ENCODE measurements around the gene BOK.

DNA sequence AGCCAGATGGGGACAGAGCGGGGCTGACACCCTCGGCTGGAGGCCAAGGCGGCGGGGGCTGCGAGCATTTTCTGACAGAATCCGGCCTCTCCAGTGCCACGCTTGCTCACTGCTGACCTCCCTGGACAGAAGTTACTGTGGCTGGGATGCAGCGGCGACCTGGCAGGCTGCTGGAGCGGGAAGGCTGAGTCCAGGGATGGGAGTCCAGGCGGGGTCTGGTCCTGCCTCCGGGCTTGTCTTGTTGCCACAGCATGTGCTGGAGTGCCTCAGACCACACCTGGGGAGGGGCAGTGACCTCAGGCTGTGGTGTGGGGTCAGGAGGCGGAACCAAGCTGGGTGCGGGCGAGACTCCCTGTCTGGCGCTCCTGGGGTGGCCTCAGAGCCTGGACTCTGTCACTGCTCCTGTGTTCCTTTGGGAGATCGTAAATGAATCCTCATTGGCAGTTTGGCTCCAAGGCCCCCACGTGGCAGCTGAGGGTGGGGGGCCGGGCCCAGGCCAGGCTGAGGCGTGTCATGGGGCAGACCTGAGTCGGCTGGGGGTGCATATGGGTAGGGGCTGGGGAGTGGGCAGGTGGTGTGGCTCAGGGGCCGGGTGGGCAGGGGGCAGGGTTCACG lies 5.5 kb downstream of the BOK start:
- TF ChIP-seq EZH2 (IDR thresholded peaks at IDR 0.05; ENCODE audit: borderline replicate concordance, insufficient read depth, low read length, poor library complexity, severe bottlenecking) (no peak), RAD21 (conservative IDR thresholded peaks at IDR 0.05) (no peak)
- TF ChIP-seq, protein P1, sequence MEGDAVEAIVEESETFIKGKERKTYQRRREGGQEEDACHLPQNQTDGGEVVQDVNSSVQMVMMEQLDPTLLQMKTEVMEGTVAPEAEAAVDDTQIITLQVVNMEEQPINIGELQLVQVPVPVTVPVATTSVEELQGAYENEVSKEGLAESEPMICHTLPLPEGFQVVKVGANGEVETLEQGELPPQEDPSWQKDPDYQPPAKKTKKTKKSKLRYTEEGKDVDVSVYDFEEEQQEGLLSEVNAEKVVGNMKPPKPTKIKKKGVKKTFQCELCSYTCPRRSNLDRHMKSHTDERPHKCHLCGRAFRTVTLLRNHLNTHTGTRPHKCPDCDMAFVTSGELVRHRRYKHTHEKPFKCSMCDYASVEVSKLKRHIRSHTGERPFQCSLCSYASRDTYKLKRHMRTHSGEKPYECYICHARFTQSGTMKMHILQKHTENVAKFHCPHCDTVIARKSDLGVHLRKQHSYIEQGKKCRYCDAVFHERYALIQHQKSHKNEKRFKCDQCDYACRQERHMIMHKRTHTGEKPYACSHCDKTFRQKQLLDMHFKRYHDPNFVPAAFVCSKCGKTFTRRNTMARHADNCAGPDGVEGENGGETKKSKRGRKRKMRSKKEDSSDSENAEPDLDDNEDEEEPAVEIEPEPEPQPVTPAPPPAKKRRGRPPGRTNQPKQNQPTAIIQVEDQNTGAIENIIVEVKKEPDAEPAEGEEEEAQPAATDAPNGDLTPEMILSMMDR (IDR thresholded peaks at IDR 0.05; ENCODE audit: poor library complexity, severe bottlenecking) = no peak
- TF ChIP-seq, protein P2, sequence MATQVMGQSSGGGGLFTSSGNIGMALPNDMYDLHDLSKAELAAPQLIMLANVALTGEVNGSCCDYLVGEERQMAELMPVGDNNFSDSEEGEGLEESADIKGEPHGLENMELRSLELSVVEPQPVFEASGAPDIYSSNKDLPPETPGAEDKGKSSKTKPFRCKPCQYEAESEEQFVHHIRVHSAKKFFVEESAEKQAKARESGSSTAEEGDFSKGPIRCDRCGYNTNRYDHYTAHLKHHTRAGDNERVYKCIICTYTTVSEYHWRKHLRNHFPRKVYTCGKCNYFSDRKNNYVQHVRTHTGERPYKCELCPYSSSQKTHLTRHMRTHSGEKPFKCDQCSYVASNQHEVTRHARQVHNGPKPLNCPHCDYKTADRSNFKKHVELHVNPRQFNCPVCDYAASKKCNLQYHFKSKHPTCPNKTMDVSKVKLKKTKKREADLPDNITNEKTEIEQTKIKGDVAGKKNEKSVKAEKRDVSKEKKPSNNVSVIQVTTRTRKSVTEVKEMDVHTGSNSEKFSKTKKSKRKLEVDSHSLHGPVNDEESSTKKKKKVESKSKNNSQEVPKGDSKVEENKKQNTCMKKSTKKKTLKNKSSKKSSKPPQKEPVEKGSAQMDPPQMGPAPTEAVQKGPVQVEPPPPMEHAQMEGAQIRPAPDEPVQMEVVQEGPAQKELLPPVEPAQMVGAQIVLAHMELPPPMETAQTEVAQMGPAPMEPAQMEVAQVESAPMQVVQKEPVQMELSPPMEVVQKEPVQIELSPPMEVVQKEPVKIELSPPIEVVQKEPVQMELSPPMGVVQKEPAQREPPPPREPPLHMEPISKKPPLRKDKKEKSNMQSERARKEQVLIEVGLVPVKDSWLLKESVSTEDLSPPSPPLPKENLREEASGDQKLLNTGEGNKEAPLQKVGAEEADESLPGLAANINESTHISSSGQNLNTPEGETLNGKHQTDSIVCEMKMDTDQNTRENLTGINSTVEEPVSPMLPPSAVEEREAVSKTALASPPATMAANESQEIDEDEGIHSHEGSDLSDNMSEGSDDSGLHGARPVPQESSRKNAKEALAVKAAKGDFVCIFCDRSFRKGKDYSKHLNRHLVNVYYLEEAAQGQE (IDR thresholded peaks at IDR 0.05; ENCODE audit: borderline replicate concordance) = no peak

Measured in neural cell (in vitro differentiated cells).